ENCODE results near the gene ITGA6. TPM values are rescaled to one million over a fixed set of nuclear protein-coding genes. Genes with fewer than 3 reads are reported as not detected.
"Not testable (repeated sequence)": the region's sequence is repeated elsewhere in the genome, so short reads cannot be mapped to it uniquely, and the experiment has no call there.

The ITGA6 gene
- total RNA-seq, 6 donors from 2014 or later, result 38.1 to 99.7 (median 57.9) TPM

DNA sequence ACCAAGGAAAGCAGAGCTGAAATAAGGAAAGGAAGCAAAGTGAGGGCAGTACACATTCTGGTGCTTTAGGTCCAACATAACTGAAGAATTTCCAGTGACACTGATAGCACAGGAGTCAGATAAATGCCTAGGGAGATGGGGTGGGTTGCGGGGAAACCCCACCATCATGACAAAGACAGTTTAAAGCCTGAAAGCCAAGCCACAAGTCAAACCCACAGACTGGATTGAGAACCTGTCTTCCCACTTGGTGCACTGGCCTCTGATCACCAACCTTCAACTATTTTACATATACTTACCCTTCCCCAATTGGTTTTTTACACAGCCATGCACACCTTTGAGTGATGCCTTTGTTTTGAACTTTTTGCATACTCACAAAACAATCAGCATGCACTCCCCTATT is 106.3 kb downstream of the ITGA6 start:
- no peak for TF ChIP-seq POLR2AphosphoS5 (IDR thresholded peaks at IDR 0.05)
- TF ChIP-seq POLR2A (IDR thresholded peaks at IDR 0.05), result no peak
- no peak for TF ChIP-seq EP300 (IDR thresholded peaks at IDR 0.05)
- TF ChIP-seq, protein P1, sequence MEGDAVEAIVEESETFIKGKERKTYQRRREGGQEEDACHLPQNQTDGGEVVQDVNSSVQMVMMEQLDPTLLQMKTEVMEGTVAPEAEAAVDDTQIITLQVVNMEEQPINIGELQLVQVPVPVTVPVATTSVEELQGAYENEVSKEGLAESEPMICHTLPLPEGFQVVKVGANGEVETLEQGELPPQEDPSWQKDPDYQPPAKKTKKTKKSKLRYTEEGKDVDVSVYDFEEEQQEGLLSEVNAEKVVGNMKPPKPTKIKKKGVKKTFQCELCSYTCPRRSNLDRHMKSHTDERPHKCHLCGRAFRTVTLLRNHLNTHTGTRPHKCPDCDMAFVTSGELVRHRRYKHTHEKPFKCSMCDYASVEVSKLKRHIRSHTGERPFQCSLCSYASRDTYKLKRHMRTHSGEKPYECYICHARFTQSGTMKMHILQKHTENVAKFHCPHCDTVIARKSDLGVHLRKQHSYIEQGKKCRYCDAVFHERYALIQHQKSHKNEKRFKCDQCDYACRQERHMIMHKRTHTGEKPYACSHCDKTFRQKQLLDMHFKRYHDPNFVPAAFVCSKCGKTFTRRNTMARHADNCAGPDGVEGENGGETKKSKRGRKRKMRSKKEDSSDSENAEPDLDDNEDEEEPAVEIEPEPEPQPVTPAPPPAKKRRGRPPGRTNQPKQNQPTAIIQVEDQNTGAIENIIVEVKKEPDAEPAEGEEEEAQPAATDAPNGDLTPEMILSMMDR (IDR thresholded peaks at IDR 0.05), result no peak
- H3K27ac ChIP-seq, result no peak overlapping the region
- DNase-seq, result no peak
- peaks cover 0 to 9% (median 6%) of the 10 kb centered on the region in 4 donors for H3K9me3 ChIP-seq
- H3K27me3 ChIP-seq, result no peaks in the 10 kb centered on the region
- no peaks in the 10 kb centered on the region for H3K4me1 ChIP-seq
- WGBS, 2 donors, result 95 to 100% methylated on average over 1 of the region's 1 CpG
- ATAC-seq (ENCODE audit: low FRiP score in 2 of 2), result no peak
- H3K36me3 ChIP-seq, result no peaks in the 10 kb centered on the region
- H3K4me3 ChIP-seq, result no peak overlapping the region

DNA sequence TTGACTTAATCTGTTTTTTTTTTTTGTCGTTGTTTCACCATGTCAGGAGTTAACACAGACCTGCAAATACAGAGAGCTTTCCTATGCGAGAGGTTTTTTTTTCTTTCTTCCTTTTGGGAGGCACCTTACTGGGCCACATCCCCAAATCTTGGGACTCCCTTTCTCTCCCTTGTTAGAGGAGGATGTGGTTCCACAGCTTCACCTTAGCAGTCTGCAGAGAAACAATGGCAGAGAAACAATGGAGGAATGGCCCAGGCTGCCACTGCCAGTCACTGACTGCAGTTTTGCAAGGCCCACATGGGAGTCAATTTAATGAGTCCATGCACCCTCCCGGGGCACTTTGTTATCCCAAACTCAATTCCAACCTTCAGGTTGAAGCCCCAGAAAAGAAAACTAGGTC is 107.7 kb downstream of the ITGA6 start:
- Histone ChIP-seq H3K4me3 (no peak overlapping the region), H3K36me3 (no peaks in the 10 kb centered on the region), H3K4me1 (no peaks in the 10 kb centered on the region), H3K9me3 (peaks cover 0 to 17% (median 9%) of the 10 kb centered on the region in 4 donors), H3K27ac (no peak overlapping the region), H3K27me3 (no peaks in the 10 kb centered on the region)
- WGBS, 2 donors, result 92 to 96% methylated on average over 3 of the region's 3 CpGs
- DNase-seq (no peak), ATAC-seq (ENCODE audit: low FRiP score in 2 of 2) (no peak)
- TF ChIP-seq, protein P1 (IDR thresholded peaks at IDR 0.05), result no peak
- no peak for TF ChIP-seq POLR2AphosphoS5 (IDR thresholded peaks at IDR 0.05)
- no peak for TF ChIP-seq POLR2A (IDR thresholded peaks at IDR 0.05)

DNA sequence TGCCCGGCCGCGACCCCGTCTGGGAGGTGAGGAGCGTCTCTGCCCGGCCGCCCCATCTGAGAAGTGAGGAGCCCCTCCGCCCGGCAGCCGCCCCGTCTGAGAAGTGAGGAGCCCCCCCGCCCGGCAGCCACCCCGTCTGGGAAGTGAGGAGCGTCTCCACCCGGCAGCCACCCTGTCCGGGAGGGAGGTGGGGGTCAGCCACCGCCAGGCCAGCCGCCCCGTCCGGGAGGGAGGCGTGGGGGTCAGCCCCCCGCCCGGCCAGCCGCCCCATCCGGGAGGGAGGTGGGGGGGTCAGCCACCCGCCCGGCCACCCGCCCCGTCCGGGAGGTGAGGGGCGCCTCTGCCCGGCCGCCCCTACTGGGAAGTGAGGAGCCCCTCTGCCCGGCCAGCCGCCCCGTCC is 110.5 kb downstream of the ITGA6 start:
- not testable (repeated sequence) for ATAC-seq (ENCODE audit: low FRiP score in 2 of 2)
- 94% methylated on average over 13 of the region's 37 CpGs; no CpG with 5 or more reads in 1 of the 2 donors for WGBS, 2 donors

DNA sequence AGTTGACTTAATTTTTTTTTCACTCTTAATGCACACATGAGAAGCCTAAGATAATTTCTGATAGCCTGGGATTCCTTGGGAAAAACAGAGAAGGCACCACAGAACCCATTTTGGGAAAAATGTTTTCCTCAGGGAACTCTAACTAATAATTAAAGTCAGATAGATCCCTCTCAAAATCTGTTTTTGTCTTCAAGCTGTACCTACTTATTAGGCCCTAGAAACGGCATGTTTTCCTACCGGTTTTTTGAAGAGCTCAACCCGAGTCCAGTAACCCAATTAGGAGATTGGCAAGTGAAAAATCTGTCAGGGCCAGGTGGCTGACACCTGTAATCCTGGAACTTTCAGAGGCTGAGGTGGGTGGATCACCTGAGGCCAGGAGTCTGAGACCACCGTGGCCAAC is 112.4 kb downstream of the ITGA6 start:
- 83 to 94% methylated on average over 4 of the region's 4 CpGs for WGBS, 2 donors
- Histone ChIP-seq H3K36me3 (no peaks in the 10 kb centered on the region), H3K27ac (no peak overlapping the region), H3K4me1 (no peaks in the 10 kb centered on the region), H3K4me3 (no peak overlapping the region), H3K27me3 (no peaks in the 10 kb centered on the region), H3K9me3 (peaks cover 0 to 11% (median 3%) of the 10 kb centered on the region in 4 donors)
- no peak for ATAC-seq (ENCODE audit: low FRiP score in 2 of 2)
- no peak for TF ChIP-seq POLR2A (IDR thresholded peaks at IDR 0.05)
- TF ChIP-seq, protein P1 (IDR thresholded peaks at IDR 0.05), result no peak
- no peak for TF ChIP-seq POLR2AphosphoS5 (IDR thresholded peaks at IDR 0.05)
- no peak for TF ChIP-seq EP300 (IDR thresholded peaks at IDR 0.05)
- no peak for DNase-seq

More for the DNA sequence above, 110.5 kb downstream of the ITGA6 start:
- H3K4me1 ChIP-seq, H3K27ac ChIP-seq, H3K36me3 ChIP-seq, H3K4me3 ChIP-seq, H3K27me3 ChIP-seq: not testable (repeated sequence)
- DNase-seq, result peak in 1 of 2 donors; percentile 42
- peaks cover 0 to 18% (median 9%) of the 10 kb centered on the region in 4 donors for H3K9me3 ChIP-seq

DNA sequence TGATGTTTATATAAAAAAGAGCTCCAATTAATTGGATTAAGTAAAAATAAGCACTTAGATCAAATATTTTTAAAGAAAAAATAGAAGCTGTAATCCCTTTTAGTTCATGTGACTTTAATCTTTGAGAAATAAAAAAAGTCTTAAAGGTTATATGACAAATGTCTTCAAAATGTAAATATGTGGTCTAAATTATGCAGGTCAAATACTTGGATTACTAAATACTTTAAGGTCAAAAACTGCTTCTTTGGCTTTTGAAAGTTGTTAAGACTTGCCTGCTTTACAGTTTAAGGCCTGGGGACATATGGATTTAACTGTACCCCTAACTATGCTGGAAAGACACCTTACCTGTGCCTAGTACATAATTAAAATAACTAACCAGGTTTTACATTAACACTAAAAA is 113.0 kb downstream of the ITGA6 start:
- DNase-seq (no peak), ATAC-seq (ENCODE audit: low FRiP score in 2 of 2) (no peak)
- TF ChIP-seq POLR2AphosphoS5 (IDR thresholded peaks at IDR 0.05) (no peak), POLR2A (IDR thresholded peaks at IDR 0.05) (no peak), EP300 (IDR thresholded peaks at IDR 0.05) (no peak)
- TF ChIP-seq, protein P1 (IDR thresholded peaks at IDR 0.05), result no peak
- Histone ChIP-seq H3K36me3 (no peaks in the 10 kb centered on the region), H3K9me3 (peaks cover 0 to 11% (median 2%) of the 10 kb centered on the region in 4 donors), H3K4me3 (no peak overlapping the region), H3K4me1 (no peaks in the 10 kb centered on the region), H3K27ac (no peak overlapping the region), H3K27me3 (no peaks in the 10 kb centered on the region)

Data from upper lobe of left lung (tissue), 6 donors.